Left ventricle myocardium inferior (tissue), 1 donor: ENCODE measurements around the gene MAP1B. TPM values are rescaled to one million over a fixed set of nuclear protein-coding genes. Genes with fewer than 3 reads are reported as not detected.

Experiments
- DNase-seq: peaks from one replicate; pipeline ENCODE4 v3.0.0-alpha.2; 2020
- H3K27ac ChIP-seq: fragments of 200-600 bp; replicated peaks from 2 replicates; pipeline ENCODE4 v1.8.0; 2021
- H3K27me3 ChIP-seq: fragments of 200-600 bp; 2 replicates; pipeline ENCODE4 v1.8.0; 2021; ENCODE audit warnings: low read depth
- H3K36me3 ChIP-seq: fragments of 200-600 bp; 2 replicates; pipeline ENCODE4 v1.8.0; 2021
- H3K4me1 ChIP-seq: fragments of 200-600 bp; 2 replicates; pipeline ENCODE4 v1.8.0; 2021
- H3K4me3 ChIP-seq: fragments of 200-600 bp; 2 replicates; pipeline ENCODE4 v1.8.0; 2021; ENCODE audit warnings: mild to moderate bottlenecking, moderate library complexity
- H3K9me3 ChIP-seq: fragments of 200-600 bp; replicated peaks from 2 replicates; pipeline ENCODE4 v1.8.0; 2021
- intact Hi-C: fragments of 100-400 bp; cut with micrococcal nuclease; formaldehyde crosslinking; loops from one replicate; pipeline ENCODE4 v1.11.0; 2022
- total RNA-seq: library from RNA; stranded (reverse); fragmentation: NEBNext Ultra II Directional; extraction: Animal tissue kit (Norgen Biotek cat#: 25700); gene quantifications from one replicate; pipeline ENCODE4 v1.2.1, GENCODE V29; 2021
- TF ChIP-seq, protein P1 (sequence below): fragments of 200-600 bp; IDR thresholded peaks from 2 replicates; pipeline ENCODE4 v1.8.0; 2021; ENCODE audit warnings: antibody characterized with exemption, mild to moderate bottlenecking, borderline replicate concordance
- donor health status: DM: no; HTN: yes; CAD: no; lungs with severe emphysema.

MAP1B gene
- total RNA-seq, 1 donor from 2014 or later = 73.2 TPM

GRCh38 chr5:72237879-72238278 lies 130.6 kb downstream of the MAP1B start:
- H3K9me3 ChIP-seq = no peaks in the 10 kb centered on the region
- intact Hi-C loops = no loop called here
- H3K4me1 ChIP-seq = peaks cover 11% of the 10 kb centered on the region
- no peak for DNase-seq
- H3K4me3 ChIP-seq = no peak overlapping the region
- peaks cover 8% of the 10 kb centered on the region for H3K36me3 ChIP-seq
- no peaks in the 10 kb centered on the region for H3K27me3 ChIP-seq
- TF ChIP-seq, protein P1, sequence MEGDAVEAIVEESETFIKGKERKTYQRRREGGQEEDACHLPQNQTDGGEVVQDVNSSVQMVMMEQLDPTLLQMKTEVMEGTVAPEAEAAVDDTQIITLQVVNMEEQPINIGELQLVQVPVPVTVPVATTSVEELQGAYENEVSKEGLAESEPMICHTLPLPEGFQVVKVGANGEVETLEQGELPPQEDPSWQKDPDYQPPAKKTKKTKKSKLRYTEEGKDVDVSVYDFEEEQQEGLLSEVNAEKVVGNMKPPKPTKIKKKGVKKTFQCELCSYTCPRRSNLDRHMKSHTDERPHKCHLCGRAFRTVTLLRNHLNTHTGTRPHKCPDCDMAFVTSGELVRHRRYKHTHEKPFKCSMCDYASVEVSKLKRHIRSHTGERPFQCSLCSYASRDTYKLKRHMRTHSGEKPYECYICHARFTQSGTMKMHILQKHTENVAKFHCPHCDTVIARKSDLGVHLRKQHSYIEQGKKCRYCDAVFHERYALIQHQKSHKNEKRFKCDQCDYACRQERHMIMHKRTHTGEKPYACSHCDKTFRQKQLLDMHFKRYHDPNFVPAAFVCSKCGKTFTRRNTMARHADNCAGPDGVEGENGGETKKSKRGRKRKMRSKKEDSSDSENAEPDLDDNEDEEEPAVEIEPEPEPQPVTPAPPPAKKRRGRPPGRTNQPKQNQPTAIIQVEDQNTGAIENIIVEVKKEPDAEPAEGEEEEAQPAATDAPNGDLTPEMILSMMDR = no peak
- no peak overlapping the region for H3K27ac ChIP-seq

GRCh38 chr5:72238712-72239445 lies 131.6 kb downstream of the MAP1B start:
- H3K27me3 ChIP-seq = no peaks in the 10 kb centered on the region
- TF ChIP-seq, protein P1 = no peak
- peaks cover 6% of the 10 kb centered on the region for H3K4me1 ChIP-seq
- intact Hi-C loops = no loop called here
- peaks cover 8% of the 10 kb centered on the region for H3K36me3 ChIP-seq
- no peak overlapping the region for H3K27ac ChIP-seq
- no peak for DNase-seq
- no peak overlapping the region for H3K4me3 ChIP-seq
- H3K9me3 ChIP-seq = no peaks in the 10 kb centered on the region

DNA sequence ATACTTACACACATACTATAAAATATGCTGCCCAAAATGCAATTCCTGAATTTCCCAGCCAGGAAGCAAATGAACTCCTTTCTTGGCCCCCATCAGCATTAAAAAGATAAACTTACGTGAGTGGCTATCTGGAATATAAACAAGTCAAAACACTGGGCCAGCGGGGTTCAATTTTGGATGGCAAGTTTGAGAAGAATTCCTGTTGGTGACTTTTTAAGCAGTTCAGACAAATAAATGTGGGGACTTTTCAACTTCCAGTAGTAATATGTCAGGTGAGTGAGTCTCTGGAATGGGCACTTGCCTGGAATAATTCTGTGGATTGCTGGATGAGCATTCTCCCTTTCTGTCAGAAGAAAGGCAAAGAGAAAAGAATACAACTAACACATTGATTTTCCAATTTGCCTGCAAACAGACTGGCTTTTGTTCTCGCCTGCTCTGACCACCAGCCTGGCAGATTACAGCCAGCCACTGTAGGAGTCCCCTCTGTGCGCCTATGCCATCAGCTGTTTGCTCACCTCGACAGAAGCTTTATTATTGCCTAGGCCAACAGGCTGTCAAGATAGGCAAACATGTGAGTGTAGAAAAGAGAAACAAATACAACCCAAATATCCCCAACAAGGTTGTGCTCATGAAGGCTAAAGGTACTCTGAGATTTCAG lies 134.2 kb downstream of the MAP1B start:
- intact Hi-C loops = no loop called here
- H3K4me1 ChIP-seq = peaks cover 27% of the 10 kb centered on the region
- H3K9me3 ChIP-seq = no peaks in the 10 kb centered on the region
- H3K27me3 ChIP-seq = no peaks in the 10 kb centered on the region
- H3K36me3 ChIP-seq = peaks cover 8% of the 10 kb centered on the region
- H3K27ac ChIP-seq = no peak overlapping the region
- H3K4me3 ChIP-seq = no peak overlapping the region
- no peak for DNase-seq
- TF ChIP-seq, protein P1 = no peak

- Histone ChIP-seq H3K27ac (no peak overlapping the region), H3K4me1 (peaks cover 42% of the 10 kb centered on the region)
These were observed 135.7 kb downstream of the MAP1B start for GRCh38 chr5:72242796-72243475.

GRCh38 chr5:72243706-72244105 lies 136.4 kb downstream of the MAP1B start:
- no peaks in the 10 kb centered on the region for H3K36me3 ChIP-seq
- H3K4me1 ChIP-seq = peaks cover 49% of the 10 kb centered on the region
- intact Hi-C loops = no loop called here
- H3K4me3 ChIP-seq = no peak overlapping the region
- TF ChIP-seq, protein P1 = no peak
- no peaks in the 10 kb centered on the region for H3K9me3 ChIP-seq
- no peaks in the 10 kb centered on the region for H3K27me3 ChIP-seq
- H3K27ac ChIP-seq = no peak overlapping the region
- DNase-seq = no peak

More at GRCh38 chr5:72242796-72243475, 135.7 kb downstream of the MAP1B start:
- H3K36me3 ChIP-seq = peaks cover 2% of the 10 kb centered on the region
- DNase-seq = no peak
- TF ChIP-seq, protein P1 = no peak
- H3K4me3 ChIP-seq = no peak overlapping the region
- intact Hi-C loops = no loop called here
- H3K27me3 ChIP-seq = no peaks in the 10 kb centered on the region
- no peaks in the 10 kb centered on the region for H3K9me3 ChIP-seq
